ENCODE results near the gene FAM78A.

FAM78A gene

GRCh38 chr9:131273146-131273855 is 3.0 kb downstream of the FAM78A start:
- TF ChIP-seq TAF1 (IDR thresholded peaks at IDR 0.05; ENCODE audit: borderline replicate concordance, insufficient read depth, low read length): no peak
- TF ChIP-seq FOXP2 (optimal IDR thresholded peaks at IDR 0.05; ENCODE audit: borderline replicate concordance, extremely low read depth, extremely low read length, insufficient read depth): no peak
- TF ChIP-seq POLR2AphosphoS5 (IDR thresholded peaks at IDR 0.05; ENCODE audit: low read depth, low read length): no peak
- no peak for TF ChIP-seq REST (IDR thresholded peaks at IDR 0.05; ENCODE audit: insufficient read depth in 1 of 2, low read depth in 2 of 2, low read length in 2 of 2)
- no peak for TF ChIP-seq SIN3A (IDR thresholded peaks at IDR 0.05; ENCODE audit: borderline replicate concordance, insufficient read depth, low read length)

- TF ChIP-seq SIN3A (IDR thresholded peaks at IDR 0.05; ENCODE audit: borderline replicate concordance, insufficient read depth, low read length) (no peak), REST (IDR thresholded peaks at IDR 0.05; ENCODE audit: insufficient read depth in 1 of 2, low read depth in 2 of 2, low read length in 2 of 2) (no peak), TAF1 (IDR thresholded peaks at IDR 0.05; ENCODE audit: borderline replicate concordance, insufficient read depth, low read length) (no peak), POLR2AphosphoS5 (IDR thresholded peaks at IDR 0.05; ENCODE audit: low read depth, low read length) (no peak), FOXP2 (optimal IDR thresholded peaks at IDR 0.05; ENCODE audit: borderline replicate concordance, extremely low read depth, extremely low read length, insufficient read depth) (no peak)
Observed at GRCh38 chr9:131272212-131272611, 4.1 kb downstream of the FAM78A start.

GRCh38 chr9:131271506-131271931 is 4.8 kb downstream of the FAM78A start:
- TF ChIP-seq REST (IDR thresholded peaks at IDR 0.05; ENCODE audit: insufficient read depth in 1 of 2, low read depth in 2 of 2, low read length in 2 of 2) (no peak), SIN3A (IDR thresholded peaks at IDR 0.05; ENCODE audit: borderline replicate concordance, insufficient read depth, low read length) (no peak), POLR2AphosphoS5 (IDR thresholded peaks at IDR 0.05; ENCODE audit: low read depth, low read length) (no peak)

- no peak for TF ChIP-seq SIN3A (IDR thresholded peaks at IDR 0.05; ENCODE audit: borderline replicate concordance, insufficient read depth, low read length)
- no peak for TF ChIP-seq TAF1 (IDR thresholded peaks at IDR 0.05; ENCODE audit: borderline replicate concordance, insufficient read depth, low read length)
- TF ChIP-seq POLR2AphosphoS5 (IDR thresholded peaks at IDR 0.05; ENCODE audit: low read depth, low read length): no peak
- no peak for TF ChIP-seq FOXP2 (optimal IDR thresholded peaks at IDR 0.05; ENCODE audit: borderline replicate concordance, extremely low read depth, extremely low read length, insufficient read depth)
- no peak for TF ChIP-seq REST (IDR thresholded peaks at IDR 0.05; ENCODE audit: insufficient read depth in 1 of 2, low read depth in 2 of 2, low read length in 2 of 2)
Observed at GRCh38 chr9:131270171-131271015, 5.9 kb downstream of the FAM78A start.

Data from PFSK-1 (cell line).